GM12878 (cell line): ENCODE measurements around the gene IRGQ.

ENCODE experiments used
- CTCF ChIP-seq, 3 experiments: IDR thresholded peaks in 2 of 3; conservative IDR thresholded peaks in 1 of 3; 2 replicates each; pipeline ENCODE4 v1.5.1; 2011; ENCODE audit warnings: low read depth in 3 of 3, low read length in 3 of 3, mild to moderate bottlenecking in 3 of 3, control low read depth in 2 of 3, moderate library complexity in 2 of 3, inconsistent platforms in 1 of 3, mixed read lengths in 1 of 3; ENCODE audit not compliant: control insufficient read depth in 2 of 3, insufficient read depth in 1 of 3; ENCODE audit errors: extremely low read depth in 1 of 3
- GABPA ChIP-seq: IDR thresholded peaks from 2 replicates; pipeline ENCODE4 v1.6.1; 2014; ENCODE audit warnings: antibody characterized with exemption, low read depth, mild to moderate bottlenecking, inconsistent platforms
- POLR2A ChIP-seq: IDR thresholded peaks from 2 replicates; pipeline ENCODE4 v1.6.1; 2011; ENCODE audit warnings: low read depth, mild to moderate bottlenecking, low read length
- POLR2AphosphoS2 ChIP-seq: IDR thresholded peaks from 2 replicates; pipeline ENCODE4 v1.6.1; 2011; ENCODE audit warnings: low read depth, mild to moderate bottlenecking, low read length, improper control_type of control experiment, moderate library complexity
- SUZ12 ChIP-seq: fragments of 200-600 bp; sonication (generic); IDR thresholded peaks from one replicate; pipeline ENCODE4 v1.6.1; 2018; ENCODE audit warnings: antibody characterized with exemption, mild to moderate bottlenecking; ENCODE audit not compliant: unreplicated experiment
- ZNF384 ChIP-seq: IDR thresholded peaks from 2 replicates; pipeline ENCODE4 v1.6.1; 2012; ENCODE audit warnings: low read depth, mild to moderate bottlenecking, low read length, improper control_type of control experiment, borderline replicate concordance
- TF ChIP-seq, protein P1 (sequence below): fragments of 450-650 bp; IDR thresholded peaks from 2 replicates; pipeline ENCODE4 v1.6.1; 2017; ENCODE audit warnings: mild to moderate bottlenecking

- TF ChIP-seq CTCF (IDR thresholded peaks at IDR 0.05 in 2 of 3, conservative IDR thresholded peaks at IDR 0.05 in 1 of 3; ENCODE audit: control insufficient read depth in 2 of 3, extremely low read depth in 1 of 3, insufficient read depth in 1 of 3, low read depth in 3 of 3, low read length in 3 of 3) (no peak), GABPA (no peak), SUZ12 (no peak), POLR2AphosphoS2 (no peak), POLR2A (no peak), ZNF384 (no peak)
- TF ChIP-seq, protein P1, sequence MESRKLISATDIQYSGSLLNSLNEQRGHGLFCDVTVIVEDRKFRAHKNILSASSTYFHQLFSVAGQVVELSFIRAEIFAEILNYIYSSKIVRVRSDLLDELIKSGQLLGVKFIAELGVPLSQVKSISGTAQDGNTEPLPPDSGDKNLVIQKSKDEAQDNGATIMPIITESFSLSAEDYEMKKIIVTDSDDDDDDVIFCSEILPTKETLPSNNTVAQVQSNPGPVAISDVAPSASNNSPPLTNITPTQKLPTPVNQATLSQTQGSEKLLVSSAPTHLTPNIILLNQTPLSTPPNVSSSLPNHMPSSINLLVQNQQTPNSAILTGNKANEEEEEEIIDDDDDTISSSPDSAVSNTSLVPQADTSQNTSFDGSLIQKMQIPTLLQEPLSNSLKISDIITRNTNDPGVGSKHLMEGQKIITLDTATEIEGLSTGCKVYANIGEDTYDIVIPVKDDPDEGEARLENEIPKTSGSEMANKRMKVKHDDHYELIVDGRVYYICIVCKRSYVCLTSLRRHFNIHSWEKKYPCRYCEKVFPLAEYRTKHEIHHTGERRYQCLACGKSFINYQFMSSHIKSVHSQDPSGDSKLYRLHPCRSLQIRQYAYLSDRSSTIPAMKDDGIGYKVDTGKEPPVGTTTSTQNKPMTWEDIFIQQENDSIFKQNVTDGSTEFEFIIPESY = no peak
These were observed 24.4 kb upstream of the IRGQ start for GRCh38 chr19:43620061-43621001.
